PFSK-1 (cell line): ENCODE results near the gene WDR45.

Source experiments
- POLR2AphosphoS5 ChIP-seq: IDR thresholded peaks from 2 replicates; pipeline ENCODE4 v1.6.1; 2012; ENCODE audit warnings: low read depth, mild to moderate bottlenecking, control low read depth, low read length, moderate library complexity
- REST ChIP-seq, 2 experiments: IDR thresholded peaks; 2 replicates each; pipeline versions ENCODE4 v1.6.1 to v1.8.0; 2011 to 2012; ENCODE audit warnings: low read depth in 2 of 2, low read length in 2 of 2, control low read depth in 1 of 2, inconsistent platforms in 1 of 2, mild to moderate bottlenecking in 1 of 2, moderate library complexity in 1 of 2; ENCODE audit not compliant: insufficient read depth in 1 of 2
- TAF1 ChIP-seq: IDR thresholded peaks from 2 replicates; pipeline ENCODE4 v1.6.1; 2012; ENCODE audit warnings: low read length, control low read depth, borderline replicate concordance; ENCODE audit not compliant: insufficient read depth

GRCh38 chrX:49108641-49109040 is 29.0 kb upstream of the WDR45 start:
- TF ChIP-seq POLR2AphosphoS5 (no peak), TAF1 (no peak), REST (IDR thresholded peaks at IDR 0.05; ENCODE audit: insufficient read depth in 1 of 2, low read depth in 2 of 2, low read length in 2 of 2) (no peak)
